Activated T-cell treated with anti-CD3 and anti-CD28 coated beads, Interleukin-2, amount 50 U/mL, for 4 hours (primary cell): ENCODE data around the gene SERPINA1. TPM values are rescaled to one million over a fixed set of nuclear protein-coding genes. Genes with fewer than 3 reads are reported as not detected.

Experiments
- ATAC-seq, 2 donors: fragments of 200-7000 bp; cut with Tn5 transposase; one replicate each; pipeline ENCODE4 v1.10.0; 2021
- DNase-seq: peaks from one replicate; pipeline ENCODE4 v3.0.0-alpha.2; 2020
- H3K27me3 Mint-ChIP-seq: one replicate; pipeline ENCODE4 v1.8.0; 2021; ENCODE audit warnings: low read depth, mixed read lengths
- H3K36me3 Mint-ChIP-seq: one replicate; pipeline ENCODE4 v1.8.0; 2022; ENCODE audit warnings: mixed read lengths; ENCODE audit not compliant: insufficient read depth
- H3K4me1 Mint-ChIP-seq: one replicate; pipeline ENCODE4 v1.8.0; 2021; ENCODE audit warnings: low read depth, mixed read lengths
- H3K4me3 Mint-ChIP-seq: one replicate; pipeline ENCODE4 v1.8.0; 2021; ENCODE audit warnings: mild to moderate bottlenecking, moderate library complexity, mixed read lengths
- H3K9me3 Mint-ChIP-seq: one replicate; pipeline ENCODE4 v1.8.0; 2021; ENCODE audit warnings: mixed read lengths
- total RNA-seq, 3 donors: library from RNA; stranded (reverse); gene quantifications; one replicate each; pipeline ENCODE4 v1.2.1, GENCODE V29; 2021

Gene SERPINA1
- total RNA-seq, 3 donors from 2014 or later = 4.8 to 5.3 (median 4.9) TPM

- Mint-ChIP-seq H3K4me3 (no peak overlapping the region), H3K4me1 (no peaks in the 10 kb centered on the region), H3K9me3 (no peaks in the 10 kb centered on the region), H3K27me3 (peaks cover 5% of the 10 kb centered on the region), H3K36me3 (no peaks in the 10 kb centered on the region)
- DNase-seq (no peak), ATAC-seq (no peak)
Observed at GRCh38 chr14:94382716-94383596, 5.4 kb downstream of the SERPINA1 start.

- Mint-ChIP-seq H3K36me3 (no peaks in the 10 kb centered on the region), H3K4me1 (no peaks in the 10 kb centered on the region), H3K4me3 (no peak overlapping the region), H3K9me3 (no peaks in the 10 kb centered on the region), H3K27me3 (peaks cover 8% of the 10 kb centered on the region)
- DNase-seq (no peak), ATAC-seq (no peak)
Observed at GRCh38 chr14:94382099-94382715, 6.2 kb downstream of the SERPINA1 start.

- ATAC-seq (no peak), DNase-seq (no peak)
- Mint-ChIP-seq H3K9me3 (no peaks in the 10 kb centered on the region), H3K27me3 (peaks cover 13% of the 10 kb centered on the region), H3K4me3 (no peak overlapping the region), H3K36me3 (no peaks in the 10 kb centered on the region), H3K4me1 (no peaks in the 10 kb centered on the region)
Observed at GRCh38 chr14:94381149-94382030, 7.0 kb downstream of the SERPINA1 start.

- Mint-ChIP-seq H3K4me1 (no peaks in the 10 kb centered on the region), H3K36me3 (no peaks in the 10 kb centered on the region), H3K9me3 (no peaks in the 10 kb centered on the region), H3K27me3 (peaks cover 13% of the 10 kb centered on the region), H3K4me3 (no peak overlapping the region)
- no peak for DNase-seq
- ATAC-seq = no peak
Observed at GRCh38 chr14:94380225-94381148, 7.9 kb downstream of the SERPINA1 start.

GRCh38 chr14:94379291-94380224, 8.8 kb downstream of the SERPINA1 start:
- H3K9me3 Mint-ChIP-seq = no peaks in the 10 kb centered on the region
- no peaks in the 10 kb centered on the region for H3K36me3 Mint-ChIP-seq
- DNase-seq (no peak), ATAC-seq (no peak)
- no peaks in the 10 kb centered on the region for H3K4me1 Mint-ChIP-seq
- peaks cover 13% of the 10 kb centered on the region for H3K27me3 Mint-ChIP-seq
- no peak overlapping the region for H3K4me3 Mint-ChIP-seq

GRCh38 chr14:94378527-94379290, 9.7 kb downstream of the SERPINA1 start:
- H3K4me1 Mint-ChIP-seq = no peaks in the 10 kb centered on the region
- no peak overlapping the region for H3K4me3 Mint-ChIP-seq
- no peaks in the 10 kb centered on the region for H3K9me3 Mint-ChIP-seq
- DNase-seq (no peak), ATAC-seq (no peak)
- H3K27me3 Mint-ChIP-seq = peaks cover 13% of the 10 kb centered on the region
- no peaks in the 10 kb centered on the region for H3K36me3 Mint-ChIP-seq

- peaks cover 12% of the 10 kb centered on the region for H3K27me3 Mint-ChIP-seq
- ATAC-seq (no peak), DNase-seq (no peak)
- H3K36me3 Mint-ChIP-seq = no peaks in the 10 kb centered on the region
- no peaks in the 10 kb centered on the region for H3K9me3 Mint-ChIP-seq
- no peaks in the 10 kb centered on the region for H3K4me1 Mint-ChIP-seq
- H3K4me3 Mint-ChIP-seq = no peak overlapping the region
Observed at GRCh38 chr14:94377866-94378470, 10.4 kb downstream of the SERPINA1 start.

GRCh38 chr14:94376976-94377865, 11.2 kb downstream of the SERPINA1 start:
- H3K4me1 Mint-ChIP-seq = no peaks in the 10 kb centered on the region
- DNase-seq (no peak), ATAC-seq (no peak)
- no peak overlapping the region for H3K4me3 Mint-ChIP-seq
- H3K27me3 Mint-ChIP-seq = peaks cover 10% of the 10 kb centered on the region
- no peaks in the 10 kb centered on the region for H3K36me3 Mint-ChIP-seq
- H3K9me3 Mint-ChIP-seq = no peaks in the 10 kb centered on the region

GRCh38 chr14:94376108-94376975, 12.1 kb downstream of the SERPINA1 start:
- H3K4me1 Mint-ChIP-seq = no peaks in the 10 kb centered on the region
- H3K4me3 Mint-ChIP-seq = no peak overlapping the region
- ATAC-seq (no peak), DNase-seq (no peak)
- no peaks in the 10 kb centered on the region for H3K36me3 Mint-ChIP-seq
- H3K27me3 Mint-ChIP-seq = peaks cover 10% of the 10 kb centered on the region
- no peaks in the 10 kb centered on the region for H3K9me3 Mint-ChIP-seq

GRCh38 chr14:94375552-94376107, 12.8 kb downstream of the SERPINA1 start:
- H3K9me3 Mint-ChIP-seq = no peaks in the 10 kb centered on the region
- H3K27me3 Mint-ChIP-seq = peaks cover 10% of the 10 kb centered on the region
- H3K4me1 Mint-ChIP-seq = no peaks in the 10 kb centered on the region
- DNase-seq (no peak), ATAC-seq (no peak)
- H3K4me3 Mint-ChIP-seq = no peak overlapping the region
- no peaks in the 10 kb centered on the region for H3K36me3 Mint-ChIP-seq
